Epithelial cell of esophagus (primary cell): ENCODE results near the gene CAPZB.

Experiments used
- DNase-seq: peaks from one replicate; pipeline ENCODE4 v3.0.0; 2010; ENCODE audit warnings: low read depth
- H3K4me3 ChIP-seq: 2 replicates; pipeline ENCODE4 v1.5.1; 2011; ENCODE audit warnings: mild to moderate bottlenecking, low read length, control low read depth
- CTCF ChIP-seq: IDR thresholded peaks from 2 replicates; pipeline ENCODE4 v1.5.1; 2011; ENCODE audit warnings: low read depth, mild to moderate bottlenecking, low read length, control low read depth, inconsistent platforms; ENCODE audit not compliant: insufficient read depth; ENCODE audit errors: missing control alignments

CAPZB gene

GRCh38 chr1:19496527-19496874, 11.2 kb upstream of the CAPZB start:
- H3K4me3 ChIP-seq, result no peak overlapping the region
- no peak for TF ChIP-seq CTCF
- DNase-seq, result no peak

GRCh38 chr1:19495799-19496526, 10.6 kb upstream of the CAPZB start:
- no peak overlapping the region for H3K4me3 ChIP-seq
- no peak for TF ChIP-seq CTCF
- DNase-seq, result no peak

- no peak overlapping the region for H3K4me3 ChIP-seq
- no peak for TF ChIP-seq CTCF
- no peak for DNase-seq
Observed at GRCh38 chr1:19495000-19495656, 9.8 kb upstream of the CAPZB start.

- DNase-seq, result no peak
Observed at GRCh38 chr1:19493547-19493946, 8.2 kb upstream of the CAPZB start.

GRCh38 chr1:19489996-19490395, 4.7 kb upstream of the CAPZB start:
- no peak overlapping the region for H3K4me3 ChIP-seq
- DNase-seq, result no peak
- TF ChIP-seq CTCF, result no peak

More at GRCh38 chr1:19493547-19493946, 8.2 kb upstream of the CAPZB start:
- H3K4me3 ChIP-seq, result no peak overlapping the region
- no peak for TF ChIP-seq CTCF

GRCh38 chr1:19488136-19488535, 2.8 kb upstream of the CAPZB start:
- no peak overlapping the region for H3K4me3 ChIP-seq
- no peak for DNase-seq

More at GRCh38 chr1:19488136-19488535, 2.8 kb upstream of the CAPZB start:
- TF ChIP-seq CTCF, result no peak
